ENCODE measurements around the gene TAF1B.

TAF1B gene

GRCh38 chr2:9879455-9880194, 36.4 kb downstream of the TAF1B start:
- 97% methylated on average over 6 of the region's 7 CpGs for WGBS (ENCODE audit: insufficient coverage)
- H3K27ac ChIP-seq (ENCODE audit: insufficient read depth in 1 of 2, low read depth in 1 of 2, low read length in 2 of 2, poor library complexity in 1 of 2, severe bottlenecking in 2 of 2) = no peak overlapping the region
- CTCF ChIA-PET = interaction anchor here (0.9 to 1.2 kb wide), 3 partner anchors 10 to 14 kb away, joined by 3 to 4 read pairs (median 3); no protein-coding TSS in a partner anchor
- H3K27me3 ChIP-seq (replicated peaks in 2 of 5; ENCODE audit: control insufficient read depth in 4 of 5, insufficient read depth in 5 of 5, low read length in 4 of 5) = no peaks in the 10 kb centered on the region
- H3K4me1 ChIP-seq (ENCODE audit: control extremely low read depth in 1 of 4, control insufficient read depth in 4 of 4, insufficient read depth in 4 of 4, low read length in 3 of 4) = no peaks in the 10 kb centered on the region
- no peak overlapping the region for H3K4me3 ChIP-seq (ENCODE audit: control insufficient read depth in 1 of 7, extremely low read depth in 1 of 7, insufficient read depth in 4 of 7, low read depth in 2 of 7, low read length in 6 of 7)
- no peaks in the 10 kb centered on the region for H3K9me3 ChIP-seq (ENCODE audit: control extremely low read depth in 1 of 5, control insufficient read depth in 4 of 5, insufficient read depth in 2 of 5, low read depth in 1 of 5, low read length in 4 of 5)
- DNase-seq = no peak
- peaks cover 19 to 35% (median 27%) of the 10 kb centered on the region in 4 experiments for H3K36me3 ChIP-seq (ENCODE audit: control insufficient read depth in 4 of 4, insufficient read depth in 4 of 4, low read length in 3 of 4)
- POLR2A ChIA-PET = no interaction called here

- peaks cover 0 to 11% (median 3%) of the 10 kb centered on the region in 5 experiments for H3K9me3 ChIP-seq (ENCODE audit: control extremely low read depth in 1 of 5, control insufficient read depth in 4 of 5, insufficient read depth in 2 of 5, low read depth in 1 of 5, low read length in 4 of 5)
- H3K4me3 ChIP-seq (ENCODE audit: control insufficient read depth in 1 of 7, extremely low read depth in 1 of 7, insufficient read depth in 4 of 7, low read depth in 2 of 7, low read length in 6 of 7) = no peak overlapping the region
- ChIA-PET POLR2A (no interaction called here), CTCF (no interaction called here)
- peaks cover 0 to 6% (median 0%) of the 10 kb centered on the region in 4 experiments for H3K4me1 ChIP-seq (ENCODE audit: control extremely low read depth in 1 of 4, control insufficient read depth in 4 of 4, insufficient read depth in 4 of 4, low read length in 3 of 4)
- 98% methylated on average over 13 of the region's 17 CpGs for WGBS (ENCODE audit: insufficient coverage)
- DNase-seq = no peak
- no peaks in the 10 kb centered on the region for H3K27me3 ChIP-seq (replicated peaks in 2 of 5; ENCODE audit: control insufficient read depth in 4 of 5, insufficient read depth in 5 of 5, low read length in 4 of 5)
- H3K27ac ChIP-seq (ENCODE audit: insufficient read depth in 1 of 2, low read depth in 1 of 2, low read length in 2 of 2, poor library complexity in 1 of 2, severe bottlenecking in 2 of 2) = no peak overlapping the region
- H3K36me3 ChIP-seq (ENCODE audit: control insufficient read depth in 4 of 4, insufficient read depth in 4 of 4, low read length in 3 of 4) = peaks cover under 1 to 29% (median 12%) of the 10 kb centered on the region in 4 experiments
Measured at GRCh38 chr2:9883897-9884296, 40.6 kb downstream of the TAF1B start.

GRCh38 chr2:9884436-9884835, 41.2 kb downstream of the TAF1B start:
- H3K36me3 ChIP-seq (ENCODE audit: control insufficient read depth in 4 of 4, insufficient read depth in 4 of 4, low read length in 3 of 4) = peaks cover 0 to 29% (median 9%) of the 10 kb centered on the region in 4 experiments
- peaks cover 0 to 11% (median 3%) of the 10 kb centered on the region in 5 experiments for H3K9me3 ChIP-seq (ENCODE audit: control extremely low read depth in 1 of 5, control insufficient read depth in 4 of 5, insufficient read depth in 2 of 5, low read depth in 1 of 5, low read length in 4 of 5)
- H3K27me3 ChIP-seq (replicated peaks in 2 of 5; ENCODE audit: control insufficient read depth in 4 of 5, insufficient read depth in 5 of 5, low read length in 4 of 5) = no peaks in the 10 kb centered on the region
- POLR2A ChIA-PET = no interaction called here
- DNase-seq = no peak
- H3K4me3 ChIP-seq (ENCODE audit: control insufficient read depth in 1 of 7, extremely low read depth in 1 of 7, insufficient read depth in 4 of 7, low read depth in 2 of 7, low read length in 6 of 7) = no peak overlapping the region
- CTCF ChIA-PET = no interaction called here
- H3K4me1 ChIP-seq (ENCODE audit: control extremely low read depth in 1 of 4, control insufficient read depth in 4 of 4, insufficient read depth in 4 of 4, low read length in 3 of 4) = peaks cover 0 to 6% (median 0%) of the 10 kb centered on the region in 4 experiments
- no peak overlapping the region for H3K27ac ChIP-seq (ENCODE audit: insufficient read depth in 1 of 2, low read depth in 1 of 2, low read length in 2 of 2, poor library complexity in 1 of 2, severe bottlenecking in 2 of 2)
- WGBS (ENCODE audit: insufficient coverage) = 98% methylated on average over 4 of the region's 6 CpGs

- CTCF ChIA-PET = no interaction called here
- no peak overlapping the region for H3K4me3 ChIP-seq (ENCODE audit: control insufficient read depth in 1 of 7, extremely low read depth in 1 of 7, insufficient read depth in 4 of 7, low read depth in 2 of 7, low read length in 6 of 7)
- H3K9me3 ChIP-seq (ENCODE audit: control extremely low read depth in 1 of 5, control insufficient read depth in 4 of 5, insufficient read depth in 2 of 5, low read depth in 1 of 5, low read length in 4 of 5) = peaks cover 0 to 11% (median 3%) of the 10 kb centered on the region in 5 experiments
- WGBS (ENCODE audit: insufficient coverage) = 100% methylated on average over 3 of the region's 4 CpGs
- no peak overlapping the region for H3K27ac ChIP-seq (ENCODE audit: insufficient read depth in 1 of 2, low read depth in 1 of 2, low read length in 2 of 2, poor library complexity in 1 of 2, severe bottlenecking in 2 of 2)
- peaks cover 0 to 28% (median 9%) of the 10 kb centered on the region in 4 experiments for H3K36me3 ChIP-seq (ENCODE audit: control insufficient read depth in 4 of 4, insufficient read depth in 4 of 4, low read length in 3 of 4)
- no peak for DNase-seq
- H3K27me3 ChIP-seq (replicated peaks in 2 of 5; ENCODE audit: control insufficient read depth in 4 of 5, insufficient read depth in 5 of 5, low read length in 4 of 5) = no peaks in the 10 kb centered on the region
- POLR2A ChIA-PET = no interaction called here
- H3K4me1 ChIP-seq (ENCODE audit: control extremely low read depth in 1 of 4, control insufficient read depth in 4 of 4, insufficient read depth in 4 of 4, low read length in 3 of 4) = peaks cover 0 to 6% (median 0%) of the 10 kb centered on the region in 4 experiments
Measured at GRCh38 chr2:9885036-9885684, 41.9 kb downstream of the TAF1B start.

GRCh38 chr2:9887513-9887912, 44.2 kb downstream of the TAF1B start:
- no CpG with 5 or more reads among the region's 1 CpG for WGBS (ENCODE audit: insufficient coverage)
- DNase-seq = no peak
- Histone ChIP-seq H3K4me1 (ENCODE audit: control extremely low read depth in 1 of 4, control insufficient read depth in 4 of 4, insufficient read depth in 4 of 4, low read length in 3 of 4) (peaks cover 0 to 6% (median 0%) of the 10 kb centered on the region in 4 experiments), H3K9me3 (ENCODE audit: control extremely low read depth in 1 of 5, control insufficient read depth in 4 of 5, insufficient read depth in 2 of 5, low read depth in 1 of 5, low read length in 4 of 5) (peaks cover 0 to 11% (median 3%) of the 10 kb centered on the region in 5 experiments), H3K4me3 (ENCODE audit: control insufficient read depth in 1 of 7, extremely low read depth in 1 of 7, insufficient read depth in 4 of 7, low read depth in 2 of 7, low read length in 6 of 7) (no peak overlapping the region), H3K36me3 (ENCODE audit: control insufficient read depth in 4 of 4, insufficient read depth in 4 of 4, low read length in 3 of 4) (peaks cover 0 to 33% (median 12%) of the 10 kb centered on the region in 4 experiments), H3K27me3 (replicated peaks in 2 of 5; ENCODE audit: control insufficient read depth in 4 of 5, insufficient read depth in 5 of 5, low read length in 4 of 5) (no peaks in the 10 kb centered on the region), H3K27ac (ENCODE audit: insufficient read depth in 1 of 2, low read depth in 1 of 2, low read length in 2 of 2, poor library complexity in 1 of 2, severe bottlenecking in 2 of 2) (no peak overlapping the region)
- ChIA-PET CTCF (interaction anchor here (1.1 kb wide), 1 partner anchor 10 kb away, joined by 3 read pairs; no protein-coding TSS in a partner anchor), POLR2A (no interaction called here)

- no peaks in the 10 kb centered on the region for H3K27me3 ChIP-seq (replicated peaks in 2 of 5; ENCODE audit: control insufficient read depth in 4 of 5, insufficient read depth in 5 of 5, low read length in 4 of 5)
- POLR2A ChIA-PET = interaction anchor here (0.6 kb wide), 1 partner anchor 256 kb away, joined by 3 read pairs; no protein-coding TSS in a partner anchor
Measured at GRCh38 chr2:9889812-9890261, 46.6 kb downstream of the TAF1B start.

GRCh38 chr2:9892236-9892635, 49.0 kb downstream of the TAF1B start:
- Histone ChIP-seq H3K9me3 (ENCODE audit: control extremely low read depth in 1 of 5, control insufficient read depth in 4 of 5, insufficient read depth in 2 of 5, low read depth in 1 of 5, low read length in 4 of 5) (peaks cover 0 to 10% (median 3%) of the 10 kb centered on the region in 5 experiments), H3K27me3 (replicated peaks in 2 of 5; ENCODE audit: control insufficient read depth in 4 of 5, insufficient read depth in 5 of 5, low read length in 4 of 5) (no peaks in the 10 kb centered on the region), H3K27ac (ENCODE audit: insufficient read depth in 1 of 2, low read depth in 1 of 2, low read length in 2 of 2, poor library complexity in 1 of 2, severe bottlenecking in 2 of 2) (no peak overlapping the region), H3K4me3 (ENCODE audit: control insufficient read depth in 1 of 7, extremely low read depth in 1 of 7, insufficient read depth in 4 of 7, low read depth in 2 of 7, low read length in 6 of 7) (no peak overlapping the region), H3K4me1 (ENCODE audit: control extremely low read depth in 1 of 4, control insufficient read depth in 4 of 4, insufficient read depth in 4 of 4, low read length in 3 of 4) (peaks cover 0 to 9% (median 0%) of the 10 kb centered on the region in 4 experiments), H3K36me3 (ENCODE audit: control insufficient read depth in 4 of 4, insufficient read depth in 4 of 4, low read length in 3 of 4) (peaks cover 0 to 15% (median 5%) of the 10 kb centered on the region in 4 experiments)
- ChIA-PET POLR2A (no interaction called here), CTCF (no interaction called here)
- DNase-seq = no peak
- 100% methylated on average over 4 of the region's 4 CpGs for WGBS (ENCODE audit: insufficient coverage)

More at GRCh38 chr2:9889812-9890261, 46.6 kb downstream of the TAF1B start:
- no peak overlapping the region for H3K4me3 ChIP-seq (ENCODE audit: control insufficient read depth in 1 of 7, extremely low read depth in 1 of 7, insufficient read depth in 4 of 7, low read depth in 2 of 7, low read length in 6 of 7)
- DNase-seq = no peak
- peaks cover 0 to 11% (median 3%) of the 10 kb centered on the region in 5 experiments for H3K9me3 ChIP-seq (ENCODE audit: control extremely low read depth in 1 of 5, control insufficient read depth in 4 of 5, insufficient read depth in 2 of 5, low read depth in 1 of 5, low read length in 4 of 5)
- 94% methylated on average over 2 of the region's 3 CpGs for WGBS (ENCODE audit: insufficient coverage)
- peaks cover 0 to 22% (median 5%) of the 10 kb centered on the region in 4 experiments for H3K36me3 ChIP-seq (ENCODE audit: control insufficient read depth in 4 of 4, insufficient read depth in 4 of 4, low read length in 3 of 4)
- CTCF ChIA-PET = interaction anchor here (1.5 kb wide), 1 partner anchor 10 kb away, joined by 3 read pairs; no protein-coding TSS in a partner anchor
- no peak overlapping the region for H3K27ac ChIP-seq (ENCODE audit: insufficient read depth in 1 of 2, low read depth in 1 of 2, low read length in 2 of 2, poor library complexity in 1 of 2, severe bottlenecking in 2 of 2)
- peaks cover 0 to 6% (median 0%) of the 10 kb centered on the region in 4 experiments for H3K4me1 ChIP-seq (ENCODE audit: control extremely low read depth in 1 of 4, control insufficient read depth in 4 of 4, insufficient read depth in 4 of 4, low read length in 3 of 4)
